Measurements from ENCODE around the gene FXYD2. TPM values are rescaled to one million over a fixed set of nuclear protein-coding genes. Genes with fewer than 3 reads are reported as not detected.
"Not testable (repeated sequence)": the region's sequence is repeated elsewhere in the genome, so short reads cannot be mapped to it uniquely, and the experiment has no call there.

The FXYD2 gene
- 1.5 TPM for total RNA-seq

DNA sequence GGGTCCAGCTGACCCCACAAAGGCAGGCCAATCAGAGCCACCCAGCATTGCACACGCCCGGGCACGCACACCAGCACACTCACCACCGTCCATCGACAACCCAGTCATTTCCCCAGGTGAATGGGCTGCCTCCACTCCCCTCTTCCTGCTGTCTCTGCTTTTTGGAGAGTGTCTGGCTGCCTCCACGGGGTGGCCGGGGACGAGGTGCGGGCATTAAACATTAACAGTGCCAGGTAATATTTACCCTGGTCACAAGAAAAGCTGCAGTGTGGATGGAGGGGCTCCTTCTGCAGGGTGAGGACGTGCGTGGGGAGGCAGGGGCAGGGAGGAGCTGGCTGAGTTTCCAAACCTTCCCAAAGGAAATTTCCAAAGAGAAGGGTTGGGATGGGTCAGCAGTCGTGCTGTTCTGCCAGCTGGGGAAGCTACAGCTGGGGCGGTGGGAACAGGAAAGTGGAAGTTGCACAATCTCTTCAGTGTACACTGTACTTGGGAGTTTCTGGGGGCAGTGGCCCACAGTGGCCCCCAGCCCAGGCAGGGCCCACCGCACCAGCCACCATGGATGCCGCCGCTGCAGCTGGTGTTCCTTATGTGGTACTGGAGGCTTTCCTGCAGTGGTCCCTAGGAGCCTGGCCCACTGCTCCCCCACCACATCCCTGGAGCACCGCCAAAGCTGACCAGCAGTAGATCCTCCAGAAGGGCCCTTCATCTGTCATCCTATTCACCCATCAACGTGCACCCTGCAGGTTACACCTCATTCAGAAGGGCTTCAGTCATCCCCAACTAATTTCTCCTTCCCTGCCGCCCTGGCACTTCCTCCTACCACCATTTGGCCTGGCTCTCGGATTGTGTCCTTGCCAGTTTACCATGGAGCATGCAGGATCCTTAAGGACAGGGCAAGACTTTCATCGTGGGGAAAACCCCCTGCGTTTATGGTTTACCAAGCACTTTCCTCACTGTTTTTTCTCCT lies at the start of gene FXYD2:
Gene FXYD2, minus strand, starts transcription at position 174 of the 967 bp plus-strand sequence. Its CDS starts 66 bp downstream, at position 108.
- no peak for DNase-seq

DNA sequence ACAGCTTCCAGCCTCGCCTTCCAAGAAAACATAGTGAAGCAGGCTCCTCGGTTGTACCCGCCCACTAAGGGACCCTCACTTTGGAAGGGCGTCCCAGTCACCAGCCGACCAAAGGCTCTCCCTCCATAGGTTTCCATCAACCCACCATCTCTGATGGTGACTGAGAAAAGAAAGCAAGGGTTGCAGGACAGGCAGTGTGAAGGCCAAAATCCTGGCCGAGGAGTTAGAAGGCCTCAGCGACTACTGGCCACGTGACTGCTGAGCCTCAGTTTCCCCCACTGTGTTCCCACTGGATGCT lies 49.2 kb upstream of the FXYD2 start:
- DNase-seq, result no peak

DNA sequence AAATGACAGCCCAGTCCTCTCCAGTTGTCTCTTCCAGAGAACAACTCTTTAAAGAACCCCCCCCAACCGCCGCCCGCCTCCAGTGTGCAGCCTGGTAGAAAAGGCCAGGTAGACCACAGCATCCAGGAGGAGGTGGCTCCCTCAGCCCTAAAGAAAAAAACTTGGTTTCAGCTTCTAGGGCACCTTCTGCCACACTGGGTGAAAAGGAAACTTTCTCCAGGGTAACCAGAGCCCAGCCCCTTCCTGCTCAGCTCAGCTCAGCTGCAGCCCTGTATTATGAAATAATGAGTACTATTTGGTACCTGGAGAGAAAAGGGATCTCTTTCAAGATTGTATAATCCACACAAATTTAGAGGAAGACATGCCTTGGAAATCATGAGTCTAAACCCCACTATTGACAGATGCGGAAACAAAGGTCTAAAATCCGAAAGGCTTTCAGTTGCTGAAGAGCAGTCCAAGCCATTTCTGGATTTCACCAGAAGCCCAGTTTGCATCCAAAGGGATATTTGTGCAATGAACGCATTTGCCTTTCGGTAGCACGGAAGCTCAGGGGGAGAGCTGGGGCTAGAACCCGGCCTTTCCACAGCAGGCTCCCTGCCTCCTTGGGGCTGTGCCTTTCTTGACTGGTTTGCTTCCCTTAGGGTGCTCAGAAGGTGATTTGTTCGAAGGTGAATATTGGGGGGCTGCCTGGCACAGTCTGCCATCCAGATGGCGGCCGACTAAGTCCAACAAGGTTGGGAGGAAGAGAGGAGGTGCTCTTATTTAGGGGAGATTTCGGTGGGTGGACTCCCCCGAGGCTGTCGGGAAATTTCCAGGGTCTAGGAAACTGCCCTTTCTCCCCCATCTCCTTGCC lies 48.7 kb upstream of the FXYD2 start:
- DNase-seq, result no peak

DNA sequence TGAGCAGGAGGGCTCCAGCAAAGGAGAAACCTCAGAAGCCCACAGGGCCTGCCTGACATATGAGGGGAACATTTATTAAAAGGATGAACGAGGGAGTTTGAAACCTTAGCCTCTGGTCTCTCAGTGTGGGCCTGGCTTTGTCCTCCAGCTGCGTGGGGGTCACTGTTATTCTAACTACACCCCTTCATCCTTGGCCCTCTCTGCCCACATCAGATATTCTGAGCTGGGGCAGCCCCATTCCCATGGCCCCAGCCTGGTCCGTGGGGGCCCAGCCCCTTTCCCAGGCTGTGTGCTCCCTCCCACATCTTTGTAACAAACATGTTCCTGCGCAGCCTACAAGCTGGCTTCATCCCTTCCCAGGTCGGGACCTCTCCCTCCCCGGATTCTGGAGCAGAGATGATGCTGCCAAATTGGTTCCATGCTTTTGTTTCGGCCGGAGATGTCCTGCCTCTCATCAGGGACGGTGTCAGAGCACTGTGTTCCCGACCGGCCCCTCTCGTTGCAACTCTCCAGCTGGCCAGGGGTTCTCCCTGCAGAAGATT lies 47.9 kb upstream of the FXYD2 start:
- DNase-seq, result no peak

DNA sequence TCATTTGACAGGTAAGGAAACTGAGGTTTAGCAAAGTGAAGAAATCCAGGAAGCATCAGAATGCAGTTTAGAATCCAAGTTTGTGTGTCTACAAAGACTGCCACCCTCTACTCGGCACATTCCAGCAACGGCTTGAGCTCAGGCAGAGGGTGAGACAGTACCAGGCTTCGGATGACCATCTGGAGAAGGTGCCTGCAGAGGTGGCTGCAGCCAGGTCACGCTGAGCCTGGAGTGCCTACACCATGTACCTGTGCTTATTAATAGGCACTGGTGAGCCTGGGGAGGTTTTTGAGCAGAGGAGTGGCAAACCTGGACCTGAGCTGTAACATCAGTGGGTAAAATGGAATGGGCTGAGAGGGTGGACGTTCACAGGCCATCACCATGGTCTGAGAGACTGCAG lies 47.2 kb upstream of the FXYD2 start:
- DNase-seq, result no peak

DNA sequence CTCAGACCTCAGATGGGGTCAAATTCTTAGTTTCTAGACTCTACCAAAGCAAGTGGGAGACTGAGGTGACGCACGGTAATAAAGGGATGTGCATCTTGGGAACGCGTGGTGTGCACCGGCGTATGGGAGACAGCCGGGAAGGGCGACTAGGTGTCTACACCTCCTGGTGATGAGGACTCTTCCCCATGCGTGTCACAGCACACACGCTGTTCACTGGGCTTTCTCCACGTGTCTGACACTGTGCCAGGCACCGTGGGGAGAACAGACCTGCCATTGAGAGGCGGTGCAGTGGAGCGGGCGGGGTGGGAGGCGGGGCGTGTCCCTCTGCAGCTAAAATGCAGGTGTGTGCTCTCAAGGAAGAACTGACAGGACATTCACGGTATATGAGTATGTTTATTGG lies 46.6 kb upstream of the FXYD2 start:
- DNase-seq, result no peak

DNA sequence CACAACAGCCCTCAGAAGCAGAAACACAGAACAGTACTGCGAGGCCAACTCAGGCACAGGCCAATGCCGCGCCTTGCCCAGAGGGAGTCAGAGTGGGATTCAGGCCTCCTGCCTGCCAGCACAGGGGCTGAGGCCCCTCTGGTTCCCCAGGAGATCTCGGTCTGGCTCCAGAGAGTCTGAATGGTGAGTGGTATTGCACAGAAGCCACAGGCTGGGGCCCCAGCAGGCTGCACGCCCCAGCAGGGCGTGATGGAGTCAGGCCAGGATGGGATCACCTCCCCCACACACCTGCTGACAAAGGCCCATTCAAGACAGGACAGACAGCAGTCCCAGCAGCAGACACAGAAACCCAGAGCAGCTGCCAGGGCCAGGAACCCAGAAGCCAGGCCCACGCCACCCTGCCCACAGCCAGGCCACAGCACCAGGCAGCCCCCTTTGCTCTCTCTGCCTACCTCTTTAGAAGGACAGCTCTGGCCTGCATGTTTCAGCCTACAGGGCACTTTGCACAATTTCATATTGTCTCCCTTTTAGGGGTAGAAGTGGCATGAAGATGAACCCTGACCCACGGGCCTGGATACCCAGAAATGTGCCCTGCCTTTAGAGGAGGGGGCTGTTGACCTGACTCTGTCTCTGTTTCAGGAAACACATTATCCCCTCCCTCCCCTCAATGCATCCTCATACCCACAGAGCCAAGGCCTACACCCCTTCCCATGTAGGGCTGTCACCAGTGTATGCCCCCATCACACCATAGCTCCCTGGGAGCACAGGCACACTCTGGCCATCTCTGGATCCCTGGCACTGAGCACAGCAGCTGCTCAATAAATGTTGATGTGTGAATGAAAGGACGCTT lies 45.8 kb upstream of the FXYD2 start:
- DNase-seq, result no peak

DNA sequence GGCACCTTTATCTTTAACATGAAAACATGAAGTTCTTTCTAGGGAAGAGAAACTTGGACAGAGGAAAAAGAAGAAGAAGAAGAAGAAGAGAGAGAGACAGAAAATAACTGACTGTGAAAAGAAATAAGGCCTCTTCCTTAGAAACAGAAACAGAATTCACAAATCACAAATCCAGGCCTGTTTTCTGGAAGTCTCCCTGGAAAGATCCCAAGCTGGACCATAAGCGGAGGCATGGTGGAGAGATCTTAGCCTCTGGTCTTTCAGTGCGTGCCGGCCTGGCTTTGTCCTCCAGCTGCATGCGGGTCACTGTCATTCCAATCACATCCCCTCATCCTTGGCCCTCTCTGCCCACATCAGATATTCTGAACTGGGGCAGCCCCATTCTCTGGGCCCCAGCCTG lies 45.1 kb upstream of the FXYD2 start:
- DNase-seq, result no peak

DNA sequence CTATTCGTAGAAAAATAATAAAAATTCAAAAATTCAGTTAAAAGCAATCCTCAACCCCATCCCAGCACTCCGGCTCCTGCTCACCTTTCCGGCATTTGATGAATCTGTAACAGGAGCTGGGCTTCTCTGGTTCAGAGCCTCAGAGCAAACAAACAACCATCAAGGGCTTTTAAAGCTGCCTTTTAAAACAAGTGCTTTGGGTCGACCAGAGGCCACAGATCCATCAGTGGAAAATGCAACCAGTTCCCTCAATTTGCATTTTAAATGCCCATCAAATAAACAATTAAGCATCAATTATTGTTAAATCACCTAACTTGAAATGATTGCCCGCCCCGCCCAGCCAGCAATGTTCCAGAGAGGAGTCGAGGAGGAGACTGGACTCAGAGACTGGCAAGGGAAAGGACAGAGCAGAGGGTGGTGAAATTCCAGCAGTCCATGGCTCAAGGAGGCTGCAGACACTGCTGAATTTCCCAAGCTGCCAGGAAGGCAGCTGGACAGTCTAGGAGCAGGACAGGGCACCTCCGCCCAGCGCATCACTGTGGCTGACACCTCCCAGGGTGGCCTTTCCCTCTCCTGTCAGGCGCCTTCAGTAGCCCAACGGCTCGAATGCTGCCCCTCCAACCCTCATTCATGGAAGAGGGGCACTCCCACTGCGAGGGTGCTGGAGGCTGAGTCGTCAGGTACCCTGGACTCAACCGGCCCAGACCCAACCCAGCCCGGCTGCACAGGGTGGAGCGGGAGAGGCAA lies 44.4 kb upstream of the FXYD2 start:
- DNase-seq, result no peak

DNA sequence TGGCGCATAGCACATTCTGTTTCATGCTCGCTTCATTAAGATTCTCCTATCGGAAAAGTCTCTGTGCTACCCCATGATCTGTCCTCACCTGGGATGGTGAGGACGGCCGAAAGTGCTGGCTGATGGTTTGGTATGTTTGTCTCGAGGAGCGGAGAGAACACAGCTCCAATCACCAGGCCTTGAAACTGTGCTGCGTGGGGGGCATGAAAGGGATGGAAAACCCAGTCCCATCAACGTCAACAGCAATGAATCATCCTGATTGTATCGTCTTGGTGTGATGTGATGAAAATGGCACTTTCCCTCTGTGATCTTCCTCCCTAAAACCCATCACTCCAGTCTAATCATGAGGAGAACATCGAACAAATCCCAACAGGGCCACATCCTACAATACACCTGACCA lies 43.5 kb upstream of the FXYD2 start:
- DNase-seq, result no peak

DNA sequence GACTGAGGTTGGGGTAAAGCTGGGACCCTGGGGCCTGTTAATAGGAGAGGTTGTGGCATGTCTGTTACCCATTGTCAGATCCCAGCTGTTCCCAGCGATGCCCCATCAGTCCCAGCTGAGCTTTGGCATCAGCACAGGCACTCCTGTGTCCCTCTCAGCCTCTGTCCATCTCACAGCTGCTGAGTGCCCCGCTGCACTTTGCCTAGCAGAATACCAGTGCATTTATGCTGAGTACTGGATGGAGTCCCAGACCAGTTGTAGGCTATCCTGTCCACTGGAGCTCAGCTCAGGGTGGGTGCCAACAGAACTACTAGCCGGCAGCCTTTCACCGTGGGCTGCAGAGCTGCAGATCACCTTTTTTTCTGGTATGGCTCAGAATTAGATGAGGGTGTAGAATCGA lies 42.0 kb upstream of the FXYD2 start:
- no peak for DNase-seq

DNA sequence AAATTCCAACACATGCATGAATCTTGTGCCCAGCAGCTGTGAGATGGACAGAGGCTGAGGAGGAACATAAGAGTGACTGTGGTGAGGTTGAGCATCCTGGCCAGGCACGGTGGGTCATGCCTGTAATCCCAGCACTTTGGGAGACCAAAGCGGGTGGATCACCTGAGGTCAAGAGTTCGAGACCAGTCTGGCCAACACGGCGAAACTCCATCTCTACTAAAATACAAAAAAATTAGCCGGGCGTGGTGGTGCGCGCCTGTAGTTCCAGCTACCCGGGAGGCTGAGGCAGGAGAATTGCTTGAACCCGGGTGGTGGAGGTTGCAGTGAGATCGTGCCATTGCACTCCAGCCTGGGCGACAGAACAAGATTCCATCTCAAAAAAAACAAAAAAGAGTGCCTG lies 41.0 kb upstream of the FXYD2 start:
- not testable (repeated sequence) for DNase-seq

DNA sequence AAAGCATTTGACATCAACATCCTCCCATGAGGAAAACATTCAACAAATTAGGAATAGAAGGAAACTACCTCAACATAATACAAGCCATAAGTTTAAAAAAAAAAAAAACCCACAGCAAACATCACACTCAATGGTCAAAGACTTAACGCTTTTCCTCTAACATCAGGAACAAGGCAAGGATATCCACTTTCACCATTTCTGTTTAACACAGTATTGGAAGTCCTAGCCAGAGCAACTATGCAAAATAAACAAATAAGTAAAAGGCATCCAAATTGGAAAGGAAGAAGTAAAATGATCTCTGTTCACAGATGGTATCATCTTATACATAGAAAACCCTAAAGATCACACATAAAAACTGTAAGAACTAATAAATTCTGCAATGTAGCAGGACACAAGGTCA lies 38.8 kb upstream of the FXYD2 start:
- DNase-seq, result peak; percentile 10

DNA sequence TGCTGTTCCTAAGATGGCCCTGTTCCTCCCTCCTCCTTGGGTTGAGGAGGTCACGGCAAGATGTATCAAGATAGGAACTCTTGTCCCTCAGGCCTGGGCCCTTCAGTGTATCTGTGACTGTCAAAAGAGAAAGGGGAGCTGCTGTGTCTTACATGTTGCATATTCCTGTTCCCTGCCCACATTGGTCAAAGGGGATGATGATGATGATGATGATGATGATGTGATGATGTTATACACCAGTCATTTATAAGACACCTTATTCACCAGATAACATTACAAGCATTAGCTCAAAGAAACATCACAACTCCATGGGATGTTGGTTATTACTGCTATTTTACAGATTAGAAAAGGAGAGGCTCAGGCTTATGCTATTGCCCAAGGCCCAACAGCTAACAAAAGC lies 38.2 kb upstream of the FXYD2 start:
- no peak for DNase-seq

DNA sequence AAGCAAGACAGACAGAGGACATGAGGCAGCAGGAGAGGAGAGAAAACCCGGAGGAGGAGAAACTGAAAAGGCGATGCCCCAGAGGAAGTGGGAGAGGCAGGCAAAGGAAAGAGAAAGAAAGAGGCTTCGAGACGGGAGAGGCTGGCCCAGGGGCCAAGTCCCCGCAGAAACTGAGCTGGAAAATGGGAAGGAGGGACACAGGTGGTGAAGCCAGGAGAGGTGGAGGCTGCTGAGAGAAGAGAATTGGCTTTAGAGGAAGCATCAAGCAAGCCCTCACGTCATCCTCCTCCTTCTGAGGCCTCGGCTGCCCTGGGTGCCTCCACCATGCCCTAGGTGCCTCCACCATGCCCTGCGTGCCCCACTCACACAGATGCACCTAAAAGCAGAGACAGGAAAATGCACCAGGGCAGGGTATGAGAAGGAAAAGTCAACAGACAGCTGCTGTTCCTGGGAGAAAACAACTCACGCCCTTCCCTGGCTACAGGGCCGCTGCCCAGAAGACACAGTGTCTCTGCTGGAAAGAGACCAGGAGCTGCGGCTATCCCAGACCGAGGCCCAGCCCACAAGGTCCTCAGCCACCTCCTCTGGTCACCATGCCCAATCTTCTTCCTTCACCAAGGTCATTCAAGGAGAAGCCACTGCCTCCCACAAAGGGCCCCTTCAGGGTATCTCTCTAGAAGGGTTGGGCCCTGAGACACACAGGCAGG lies 37.6 kb upstream of the FXYD2 start:
- DNase-seq, result no peak

DNA sequence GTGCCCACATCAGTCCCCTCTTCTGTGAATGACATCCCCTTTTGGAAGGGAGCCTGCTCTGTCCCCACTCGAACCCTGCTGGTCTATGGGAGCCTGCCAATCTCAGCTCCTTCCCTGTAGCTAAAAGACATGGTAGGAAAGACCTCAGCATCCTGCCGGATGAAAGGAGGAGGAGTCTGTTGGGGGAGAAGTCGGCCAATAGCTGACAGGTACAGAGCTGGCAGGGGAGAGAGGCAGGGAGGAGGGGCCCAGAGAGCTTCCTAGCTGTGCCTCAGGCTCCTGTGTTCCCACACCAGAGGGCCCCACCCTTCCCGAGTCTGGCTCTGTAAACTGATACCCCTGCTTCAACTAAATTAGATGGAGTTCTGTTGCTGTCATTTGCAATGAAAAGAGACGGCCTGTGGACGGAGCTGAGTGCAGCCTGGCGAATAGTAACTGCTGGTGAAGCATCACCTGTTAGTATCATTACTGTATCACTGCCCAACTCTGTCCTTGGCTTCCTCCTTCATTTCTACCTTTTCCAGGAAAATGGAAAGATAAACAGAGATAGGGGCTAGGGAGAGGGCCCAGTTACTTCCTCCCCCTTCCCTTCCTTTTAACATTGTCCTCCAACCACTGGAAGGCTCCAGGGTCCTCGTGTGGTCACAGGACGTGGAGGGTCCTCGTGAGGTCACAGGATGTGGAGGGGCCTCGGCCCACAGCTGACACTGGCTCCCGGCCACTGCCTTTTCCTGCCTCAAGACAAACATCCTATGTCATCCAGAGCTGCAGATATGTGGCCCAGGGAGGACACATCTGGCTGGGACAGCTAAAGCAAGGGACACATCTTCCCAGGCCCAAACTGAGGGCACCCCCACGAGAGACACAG lies 36.8 kb upstream of the FXYD2 start:
- DNase-seq, result peak; percentile 25

DNA sequence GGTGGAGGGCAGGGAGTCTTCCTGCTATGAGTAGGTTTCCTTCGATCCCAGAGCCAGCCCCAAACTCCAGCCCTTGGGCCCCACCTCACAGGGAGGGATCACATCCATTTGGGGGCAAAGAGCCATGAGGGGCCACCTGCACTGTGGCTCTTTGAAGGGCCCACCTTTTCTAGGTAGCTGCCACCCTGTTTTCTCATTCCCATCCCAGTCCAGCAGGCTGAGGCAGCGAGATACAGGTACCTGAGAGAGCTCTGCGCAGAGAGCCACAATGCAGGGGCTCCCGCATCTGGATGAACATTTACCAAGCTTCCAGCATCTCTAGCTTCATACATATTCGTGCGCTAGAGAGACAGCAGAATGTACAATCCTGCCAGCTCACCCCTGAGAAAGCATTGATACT lies 35.6 kb upstream of the FXYD2 start:
- no peak for DNase-seq

DNA sequence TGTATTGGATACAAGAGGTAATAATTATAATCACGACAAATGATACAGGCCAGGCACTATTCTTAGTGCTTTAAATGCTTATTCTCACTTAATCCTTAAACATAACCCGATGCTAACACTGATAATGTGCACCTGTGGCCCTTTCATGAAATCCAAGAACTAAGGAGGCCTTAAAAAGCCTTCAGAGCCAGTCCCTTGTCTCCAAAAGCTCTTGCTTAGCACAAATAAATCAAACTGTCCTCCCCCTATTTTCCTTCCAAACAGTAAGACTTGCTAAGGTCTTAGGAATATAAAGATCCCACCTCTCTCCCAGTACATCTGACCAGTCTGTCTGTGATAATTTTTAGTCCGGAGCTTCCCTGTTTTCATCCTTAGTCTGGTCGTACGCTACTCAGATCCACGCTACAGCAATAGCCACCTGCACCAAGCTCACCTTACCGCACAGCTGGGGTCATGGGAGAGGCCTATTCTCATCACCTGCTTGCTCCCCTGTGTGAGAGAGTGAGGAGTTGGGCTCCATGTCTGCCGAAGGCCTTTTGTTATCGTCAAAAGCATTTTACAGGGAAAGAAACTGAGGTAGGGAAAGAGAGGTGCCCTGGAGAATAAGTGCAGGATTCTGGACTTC lies 35.1 kb upstream of the FXYD2 start:
- no peak for DNase-seq

DNA sequence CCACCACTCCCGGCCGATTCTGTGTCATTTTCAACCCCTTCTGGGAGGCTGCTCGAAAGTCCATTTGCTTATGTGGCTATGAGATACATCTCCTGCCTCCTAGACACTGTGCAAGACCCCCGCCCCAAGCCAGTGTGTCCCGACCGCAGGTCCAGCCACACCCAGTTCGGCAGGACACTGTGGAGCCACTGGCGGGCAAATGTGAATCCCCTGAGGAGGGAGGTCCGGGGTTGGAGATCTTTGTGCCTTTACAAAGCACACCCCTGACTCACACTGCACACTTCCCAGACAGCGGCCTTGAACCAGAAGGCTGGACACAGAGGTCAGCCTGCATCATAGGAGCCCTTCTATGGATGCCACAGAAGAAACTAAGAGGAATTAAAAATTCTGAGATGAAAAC lies 34.5 kb upstream of the FXYD2 start:
- no peak for DNase-seq
